ENCODE measurements around the gene ZNF892. TPM values are rescaled to one million over a fixed set of nuclear protein-coding genes. Genes with fewer than 3 reads are reported as not detected.

ZNF892 gene
- polyA plus RNA-seq, 3 donors = 0.15 to 0.73 (median 0.23) TPM

DNA sequence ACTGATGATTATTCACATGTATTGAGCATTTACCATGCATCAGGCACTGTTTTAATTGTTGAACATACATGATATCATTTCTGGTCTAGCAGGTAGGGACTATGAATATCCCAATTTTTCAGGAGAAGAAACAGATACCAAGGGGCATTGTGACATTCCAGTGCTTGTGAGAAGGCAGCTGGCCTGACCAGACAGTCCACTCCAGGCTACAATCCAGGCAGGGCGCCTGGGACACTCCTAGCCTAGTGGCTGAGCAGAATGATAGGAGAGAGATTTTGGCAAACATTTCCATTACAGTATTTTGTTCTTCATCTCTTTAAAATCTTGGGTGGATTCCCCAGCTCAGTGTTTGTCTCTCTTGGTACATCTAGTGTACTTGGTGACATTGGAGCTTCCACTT is 24.9 kb downstream of the ZNF892 start:
- whole genome bisulfite sequencing (ENCODE audit: insufficient coverage) = no CpG with 5 or more reads among the region's 1 CpG
- H3K4me1 Mint-ChIP-seq = no peaks in the 10 kb centered on the region
- H3K4me3 Mint-ChIP-seq = no peak overlapping the region

DNA sequence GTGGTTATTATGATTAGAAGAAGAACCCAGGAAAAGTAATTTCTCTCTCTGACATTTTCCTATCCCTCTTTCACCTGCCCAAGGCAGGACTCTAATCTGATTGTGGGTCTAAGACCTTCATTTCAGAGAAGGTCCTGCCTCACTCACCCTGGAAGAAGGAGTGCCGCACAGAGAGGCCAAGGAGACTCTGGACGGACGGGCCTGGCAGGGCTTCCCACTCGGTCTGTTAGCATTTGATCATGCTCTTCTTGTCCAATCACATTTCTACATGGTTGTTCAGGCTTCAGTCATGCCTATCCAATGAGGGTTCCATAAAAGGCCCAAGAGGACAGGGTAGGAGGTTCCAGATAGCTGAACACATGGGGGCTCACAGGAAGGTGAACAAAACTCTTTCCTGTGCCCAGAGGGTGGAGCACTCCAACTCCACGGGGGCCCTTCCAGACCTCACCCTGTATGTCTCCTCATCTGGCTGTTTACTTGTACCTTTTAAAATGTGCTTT is 27.0 kb downstream of the ZNF892 start:
- no peak overlapping the region for H3K27ac Mint-ChIP-seq
- H4K20me1 ChIP-seq (ENCODE audit: insufficient read depth, low read length) = no peaks in the 10 kb centered on the region
- intact Hi-C loops (cut with micrococcal nuclease) = no loop called here
- H3K27me3 ChIP-seq (ENCODE audit: control insufficient read depth in 2 of 2, insufficient read depth in 2 of 2, low read length in 2 of 2) = no peaks in the 10 kb centered on the region
- no peak overlapping the region for H2AFZ ChIP-seq (ENCODE audit: insufficient read depth, low read depth, low read length, poor library complexity, severe bottlenecking)
- H3K79me2 ChIP-seq (ENCODE audit: insufficient read depth, low read length) = no peaks in the 10 kb centered on the region
- H3K4me1 ChIP-seq (ENCODE audit: control insufficient read depth in 1 of 2, insufficient read depth in 2 of 2, low read length in 2 of 2) = no peaks in the 10 kb centered on the region
- H3K27me3 Mint-ChIP-seq (ENCODE audit: low read depth in 3 of 3) = peaks cover 2 to 3% (median 2%) of the 10 kb centered on the region in 3 donors
- no peak overlapping the region for H3K4me2 ChIP-seq (replicated peaks; ENCODE audit: extremely low read depth, low read length, poor library complexity, severe bottlenecking)
- no peaks in the 10 kb centered on the region for H3K4me1 Mint-ChIP-seq
- 100% methylated on average over 1 of the region's 5 CpGs for WGBS (ENCODE audit: insufficient coverage)
- no peak for DNase-seq
- H3K9me3 ChIP-seq (replicated peaks in 1 of 2; ENCODE audit: control insufficient read depth in 1 of 2, insufficient read depth in 1 of 2, low read length in 2 of 2) = peaks cover 0 to under 1% of the 10 kb centered on the region in 2 donors
- H3K27ac ChIP-seq (ENCODE audit: low read depth in 1 of 2, low read length in 2 of 2) = no peak overlapping the region
- H3K4me3 Mint-ChIP-seq = no peak overlapping the region
- TF ChIP-seq, protein P1, sequence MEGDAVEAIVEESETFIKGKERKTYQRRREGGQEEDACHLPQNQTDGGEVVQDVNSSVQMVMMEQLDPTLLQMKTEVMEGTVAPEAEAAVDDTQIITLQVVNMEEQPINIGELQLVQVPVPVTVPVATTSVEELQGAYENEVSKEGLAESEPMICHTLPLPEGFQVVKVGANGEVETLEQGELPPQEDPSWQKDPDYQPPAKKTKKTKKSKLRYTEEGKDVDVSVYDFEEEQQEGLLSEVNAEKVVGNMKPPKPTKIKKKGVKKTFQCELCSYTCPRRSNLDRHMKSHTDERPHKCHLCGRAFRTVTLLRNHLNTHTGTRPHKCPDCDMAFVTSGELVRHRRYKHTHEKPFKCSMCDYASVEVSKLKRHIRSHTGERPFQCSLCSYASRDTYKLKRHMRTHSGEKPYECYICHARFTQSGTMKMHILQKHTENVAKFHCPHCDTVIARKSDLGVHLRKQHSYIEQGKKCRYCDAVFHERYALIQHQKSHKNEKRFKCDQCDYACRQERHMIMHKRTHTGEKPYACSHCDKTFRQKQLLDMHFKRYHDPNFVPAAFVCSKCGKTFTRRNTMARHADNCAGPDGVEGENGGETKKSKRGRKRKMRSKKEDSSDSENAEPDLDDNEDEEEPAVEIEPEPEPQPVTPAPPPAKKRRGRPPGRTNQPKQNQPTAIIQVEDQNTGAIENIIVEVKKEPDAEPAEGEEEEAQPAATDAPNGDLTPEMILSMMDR (IDR thresholded peaks at IDR 0.05) = no peak
- H3K9me3 Mint-ChIP-seq = peaks cover 3 to 26% (median 12%) of the 10 kb centered on the region in 7 donors
- no peaks in the 10 kb centered on the region for H3K36me3 Mint-ChIP-seq
- no peaks in the 10 kb centered on the region for H3K36me3 ChIP-seq (replicated peaks in 1 of 2; ENCODE audit: control insufficient read depth in 1 of 2, insufficient read depth in 2 of 2, low read length in 2 of 2)
- no peak overlapping the region for H3K4me3 ChIP-seq (replicated peaks in 1 of 3; ENCODE audit: low read depth in 2 of 3, low read length in 3 of 3)
- H3K9ac ChIP-seq (ENCODE audit: insufficient read depth, low read length, poor library complexity, severe bottlenecking) = no peak overlapping the region

More for the DNA sequence above, 24.9 kb downstream of the ZNF892 start:
- no peak for DNase-seq
- no peaks in the 10 kb centered on the region for H3K27me3 ChIP-seq (ENCODE audit: control insufficient read depth in 2 of 2, insufficient read depth in 2 of 2, low read length in 2 of 2)
- H4K20me1 ChIP-seq (ENCODE audit: insufficient read depth, low read length) = no peaks in the 10 kb centered on the region
- H3K27me3 Mint-ChIP-seq (ENCODE audit: low read depth in 3 of 3) = peaks cover 2 to 3% (median 3%) of the 10 kb centered on the region in 3 donors
- H3K27ac ChIP-seq (ENCODE audit: low read depth in 1 of 2, low read length in 2 of 2) = no peak overlapping the region
- H3K4me3 ChIP-seq (replicated peaks in 1 of 3; ENCODE audit: low read depth in 2 of 3, low read length in 3 of 3) = no peak overlapping the region
- H3K27ac Mint-ChIP-seq = no peak overlapping the region
- H3K9ac ChIP-seq (ENCODE audit: insufficient read depth, low read length, poor library complexity, severe bottlenecking) = no peak overlapping the region
- no peak overlapping the region for H3K4me2 ChIP-seq (replicated peaks; ENCODE audit: extremely low read depth, low read length, poor library complexity, severe bottlenecking)
- intact Hi-C loops (cut with micrococcal nuclease) = no loop called here
- TF ChIP-seq, protein P1 (IDR thresholded peaks at IDR 0.05) = no peak
- no peaks in the 10 kb centered on the region for H3K9me3 ChIP-seq (replicated peaks in 1 of 2; ENCODE audit: control insufficient read depth in 1 of 2, insufficient read depth in 1 of 2, low read length in 2 of 2)
- H2AFZ ChIP-seq (ENCODE audit: insufficient read depth, low read depth, low read length, poor library complexity, severe bottlenecking) = no peak overlapping the region
- no peaks in the 10 kb centered on the region for H3K36me3 Mint-ChIP-seq
- H3K4me1 ChIP-seq (ENCODE audit: control insufficient read depth in 1 of 2, insufficient read depth in 2 of 2, low read length in 2 of 2) = no peaks in the 10 kb centered on the region
- no peaks in the 10 kb centered on the region for H3K36me3 ChIP-seq (replicated peaks in 1 of 2; ENCODE audit: control insufficient read depth in 1 of 2, insufficient read depth in 2 of 2, low read length in 2 of 2)
- H3K79me2 ChIP-seq (ENCODE audit: insufficient read depth, low read length) = no peaks in the 10 kb centered on the region
- peaks cover 3 to 18% (median 7%) of the 10 kb centered on the region in 7 donors for H3K9me3 Mint-ChIP-seq

Data from CD14-positive monocyte (primary cell).